AG04449 (cell line): ENCODE measurements around the gene VSIG2.

Source experiments
- CTCF ChIA-PET: fragments of 350-600 bp; formaldehyde crosslinking; extraction: SDS; loops from one replicate; lab custom pipeline; 2021; ENCODE audit warnings: antibody characterized with exemption; lab: Yijun Ruan, JAX
- POLR2A ChIA-PET: fragments of 400-600, 350-600 bp; formaldehyde crosslinking; extraction: SDS; loops from one replicate; lab custom pipeline; 2020; ENCODE audit warnings: antibody characterized with exemption, inconsistent platforms; lab: Yijun Ruan, JAX
- DNase-seq: peaks from one replicate; pipeline ENCODE4 v3.0.0-alpha.2; 2010; ENCODE audit warnings: low read depth, low spot score
- H3K4me3 ChIP-seq: 2 replicates; pipeline ENCODE4 v1.5.1; 2011; ENCODE audit warnings: low read depth, mild to moderate bottlenecking, control low read depth, low read length
- TF ChIP-seq, protein P1 (sequence below): IDR thresholded peaks from one replicate; pipeline ENCODE4 v1.5.1; 2011; ENCODE audit warnings: mild to moderate bottlenecking, moderate library complexity, low read length, control low read depth, inconsistent platforms; ENCODE audit not compliant: insufficient read depth; ENCODE audit errors: missing control alignments

Gene VSIG2

DNA sequence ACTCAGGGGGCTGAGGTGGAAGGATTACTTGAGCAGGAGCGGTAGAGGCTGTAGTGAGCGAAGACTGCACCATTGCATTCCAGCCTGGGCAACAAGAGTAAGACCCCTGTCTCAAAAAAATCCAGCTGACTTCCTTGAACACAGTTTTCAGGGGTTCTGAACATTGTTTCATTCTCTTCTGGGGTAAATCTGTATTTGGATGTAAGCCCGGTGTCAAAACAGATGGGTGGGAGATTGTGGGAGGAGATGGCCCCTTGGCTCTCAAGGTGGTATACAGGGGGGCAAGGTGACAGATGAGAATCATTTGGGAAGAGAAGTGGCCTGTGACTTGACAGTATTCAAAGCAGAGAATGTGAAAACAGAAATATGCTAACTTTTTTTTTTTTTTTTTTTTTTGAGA, 5.3 kb upstream of the VSIG2 start:
- TF ChIP-seq, protein P1, sequence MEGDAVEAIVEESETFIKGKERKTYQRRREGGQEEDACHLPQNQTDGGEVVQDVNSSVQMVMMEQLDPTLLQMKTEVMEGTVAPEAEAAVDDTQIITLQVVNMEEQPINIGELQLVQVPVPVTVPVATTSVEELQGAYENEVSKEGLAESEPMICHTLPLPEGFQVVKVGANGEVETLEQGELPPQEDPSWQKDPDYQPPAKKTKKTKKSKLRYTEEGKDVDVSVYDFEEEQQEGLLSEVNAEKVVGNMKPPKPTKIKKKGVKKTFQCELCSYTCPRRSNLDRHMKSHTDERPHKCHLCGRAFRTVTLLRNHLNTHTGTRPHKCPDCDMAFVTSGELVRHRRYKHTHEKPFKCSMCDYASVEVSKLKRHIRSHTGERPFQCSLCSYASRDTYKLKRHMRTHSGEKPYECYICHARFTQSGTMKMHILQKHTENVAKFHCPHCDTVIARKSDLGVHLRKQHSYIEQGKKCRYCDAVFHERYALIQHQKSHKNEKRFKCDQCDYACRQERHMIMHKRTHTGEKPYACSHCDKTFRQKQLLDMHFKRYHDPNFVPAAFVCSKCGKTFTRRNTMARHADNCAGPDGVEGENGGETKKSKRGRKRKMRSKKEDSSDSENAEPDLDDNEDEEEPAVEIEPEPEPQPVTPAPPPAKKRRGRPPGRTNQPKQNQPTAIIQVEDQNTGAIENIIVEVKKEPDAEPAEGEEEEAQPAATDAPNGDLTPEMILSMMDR = no peak
- DNase-seq = no peak
- H3K4me3 ChIP-seq = no peak overlapping the region
- POLR2A ChIA-PET = no interaction called here
- CTCF ChIA-PET = interaction anchor here (1.1 to 2.7 kb wide), 9 partner anchors 9 to 113 kb away, joined by 3 to 23 read pairs (median 7); no protein-coding TSS in a partner anchor

GRCh38 chr11:124756753-124757227, 4.7 kb upstream of the VSIG2 start:
- CTCF ChIA-PET = interaction anchor here (0.6 to 2.7 kb wide), 12 partner anchors 10 to 112 kb away, joined by 3 to 9 read pairs (median 5); no protein-coding TSS in a partner anchor
- POLR2A ChIA-PET = no interaction called here
- H3K4me3 ChIP-seq = no peak overlapping the region
- TF ChIP-seq, protein P1 = no peak
- DNase-seq = no peak

GRCh38 chr11:124756033-124756752, 4.1 kb upstream of the VSIG2 start:
- POLR2A ChIA-PET = no interaction called here
- TF ChIP-seq, protein P1 = no peak
- H3K4me3 ChIP-seq = no peak overlapping the region
- no peak for DNase-seq
- CTCF ChIA-PET = interaction anchor here (0.6 to 2.7 kb wide), 12 partner anchors 8 to 112 kb away, joined by 3 to 9 read pairs (median 4); no protein-coding TSS in a partner anchor

DNA sequence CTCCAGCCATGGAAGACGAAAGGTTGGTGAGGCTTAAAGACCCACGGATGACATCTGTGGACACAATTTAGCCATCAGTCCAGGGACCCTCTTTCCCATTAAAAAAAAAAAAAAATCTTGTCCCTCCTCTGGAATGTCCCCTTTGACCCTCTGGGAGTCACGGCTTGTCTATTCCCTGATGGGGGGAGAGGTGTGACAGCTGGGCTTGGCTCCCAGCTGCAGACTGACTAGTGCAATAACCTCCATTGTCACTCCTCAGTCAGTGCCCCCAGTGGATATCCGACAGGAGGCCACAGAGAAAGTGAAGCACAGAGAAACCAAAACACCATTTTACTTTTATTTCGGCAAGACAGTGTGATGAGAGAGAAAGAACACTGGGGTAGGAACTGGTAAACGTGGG, 2.7 kb upstream of the VSIG2 start:
- DNase-seq = no peak

GRCh38 chr11:124754309-124754708, 2.3 kb upstream of the VSIG2 start:
- TF ChIP-seq, protein P1 = no peak
- ChIA-PET CTCF (interaction anchor here (1.0 to 3.3 kb wide), 5 partner anchors 8 to 85 kb away, joined by 4 to 34 read pairs (median 7); partner anchors contain the start of gene ESAM), POLR2A (no interaction called here)
- no peak for DNase-seq
- H3K4me3 ChIP-seq = no peak overlapping the region

More for the DNA sequence above, 2.7 kb upstream of the VSIG2 start:
- H3K4me3 ChIP-seq = no peak overlapping the region
- ChIA-PET CTCF (interaction anchor here (1.0 to 3.3 kb wide), 5 partner anchors 8 to 85 kb away, joined by 4 to 34 read pairs (median 4); partner anchors contain the start of gene ESAM), POLR2A (no interaction called here)
- TF ChIP-seq, protein P1 = no peak

DNA sequence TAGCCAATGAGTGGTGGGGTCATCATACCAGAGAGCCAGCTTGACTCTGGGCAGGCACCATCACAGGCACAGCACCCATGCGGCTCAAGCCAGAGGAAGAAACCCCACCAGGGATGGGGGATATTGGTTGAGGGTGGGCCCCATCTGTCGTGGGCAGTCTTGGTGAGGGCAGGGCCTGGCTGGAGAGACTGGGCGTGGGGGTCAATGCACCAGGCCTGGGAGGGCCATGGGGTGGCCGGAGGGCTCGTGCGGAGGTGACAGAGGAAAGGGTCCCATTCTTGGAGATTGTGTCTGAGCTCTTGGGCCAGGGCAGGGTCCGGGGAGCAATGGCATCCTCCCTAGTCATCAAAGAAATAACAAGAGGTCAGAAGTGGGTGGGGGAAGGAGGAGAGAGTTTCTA, 1.6 kb upstream of the VSIG2 start:
- CTCF ChIA-PET = interaction anchor here (0.8 to 3.3 kb wide), 9 partner anchors 9 to 113 kb away, joined by 3 to 34 read pairs (median 5); partner anchors contain the start of gene ESAM
- POLR2A ChIA-PET = no interaction called here
- no peak overlapping the region for H3K4me3 ChIP-seq
- DNase-seq = no peak
- TF ChIP-seq, protein P1 = no peak
